Stimulated activated CD8-positive, alpha-beta memory T cell treated with anti-CD3 and anti-CD28 coated beads, Interleukin-7, amount 100 ng/mL, for 1 hour (primary cell): ENCODE data around the gene MRS2.
"Not testable (repeated sequence)": the region's sequence is repeated elsewhere in the genome, so short reads cannot be mapped to it uniquely, and the experiment has no call there.

Experiments used
- DNase-seq, 2 donors: peaks; one replicate each; pipeline ENCODE4 v3.0.0-alpha.2; 2020; ENCODE audit warnings: low read depth in 2 of 2

MRS2 gene

DNA sequence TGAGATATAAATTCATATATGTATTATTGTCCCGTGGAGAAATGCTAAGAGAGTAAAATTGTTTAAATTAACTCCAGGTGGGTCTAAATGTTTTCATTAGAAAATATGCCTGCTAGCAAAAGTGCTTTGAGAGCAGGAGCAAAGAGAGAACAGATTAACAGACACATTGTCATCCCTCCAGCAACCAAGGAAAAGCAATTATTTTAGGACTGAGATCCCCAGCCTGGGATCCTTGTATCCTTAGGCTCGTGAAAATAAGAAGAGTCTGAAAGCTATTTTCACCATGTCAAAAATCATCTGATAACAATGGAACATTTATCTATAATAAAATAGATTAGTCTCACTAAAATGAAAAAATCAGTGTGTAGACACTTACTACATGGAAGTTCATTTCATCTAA is 11.5 kb upstream of the MRS2 start:
- no peak for DNase-seq

DNA sequence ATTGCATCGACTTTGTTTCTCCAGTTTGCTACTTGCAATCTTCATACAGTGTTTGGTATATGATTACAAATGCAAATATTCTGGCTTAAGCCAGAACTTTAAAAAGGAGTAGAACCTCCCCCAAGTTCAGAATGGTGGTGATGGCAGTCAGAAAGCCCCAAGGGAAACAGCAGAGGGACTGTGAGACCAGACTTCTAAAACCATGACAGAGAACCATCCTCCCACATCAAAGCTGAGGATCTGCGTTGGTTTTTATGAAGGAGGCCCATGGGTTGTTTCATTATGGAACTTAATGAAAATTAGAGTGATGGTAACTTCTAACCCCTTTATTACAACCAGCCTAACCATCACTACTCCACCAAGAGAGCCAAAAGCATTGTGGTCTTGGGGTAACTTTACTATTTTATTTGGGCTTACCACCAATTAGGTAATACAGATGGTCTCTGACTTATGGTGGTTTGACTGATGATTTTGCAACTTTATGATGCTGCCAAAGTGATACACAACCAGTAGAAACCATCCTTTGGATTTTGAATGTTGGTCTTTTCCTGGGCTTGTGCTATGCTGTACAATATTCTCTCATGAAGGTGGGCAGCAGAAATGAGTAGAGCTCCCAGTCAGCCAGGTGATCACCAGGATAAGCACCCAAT is 10.9 kb upstream of the MRS2 start:
- DNase-seq, result no peak

DNA sequence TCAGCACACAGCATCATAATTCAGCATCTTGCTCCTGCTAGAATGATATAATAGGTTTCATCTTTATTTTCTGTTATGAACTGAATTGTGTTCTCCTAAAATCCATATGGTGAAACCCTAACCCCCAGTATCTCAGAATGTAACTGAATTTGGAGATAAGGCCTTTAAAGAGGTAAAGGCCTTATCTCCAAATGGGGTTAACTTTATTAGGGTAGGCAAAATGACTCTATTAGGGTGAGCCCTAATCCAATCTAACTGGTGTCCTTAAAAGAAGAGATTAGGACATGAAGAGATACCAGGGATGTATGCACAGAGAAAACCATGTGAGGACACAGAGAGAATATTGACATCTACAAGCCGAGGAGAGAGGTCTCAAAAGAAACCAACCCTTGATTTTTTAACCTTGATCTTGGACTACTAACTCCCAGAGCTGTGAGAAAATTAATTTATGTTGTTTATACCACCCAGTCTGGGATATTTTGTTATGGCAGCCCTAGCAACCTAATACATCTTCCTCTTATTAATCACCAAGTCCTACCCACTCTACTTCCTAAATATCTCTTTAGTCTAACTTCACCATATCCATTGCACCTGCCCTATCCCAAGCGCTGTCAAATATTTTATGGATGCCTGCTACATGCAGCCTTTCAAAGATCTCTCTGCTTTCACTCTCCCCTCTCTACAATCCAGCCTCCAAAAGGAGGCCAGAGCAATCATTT is 8.5 kb upstream of the MRS2 start:
- DNase-seq, result no peak

DNA sequence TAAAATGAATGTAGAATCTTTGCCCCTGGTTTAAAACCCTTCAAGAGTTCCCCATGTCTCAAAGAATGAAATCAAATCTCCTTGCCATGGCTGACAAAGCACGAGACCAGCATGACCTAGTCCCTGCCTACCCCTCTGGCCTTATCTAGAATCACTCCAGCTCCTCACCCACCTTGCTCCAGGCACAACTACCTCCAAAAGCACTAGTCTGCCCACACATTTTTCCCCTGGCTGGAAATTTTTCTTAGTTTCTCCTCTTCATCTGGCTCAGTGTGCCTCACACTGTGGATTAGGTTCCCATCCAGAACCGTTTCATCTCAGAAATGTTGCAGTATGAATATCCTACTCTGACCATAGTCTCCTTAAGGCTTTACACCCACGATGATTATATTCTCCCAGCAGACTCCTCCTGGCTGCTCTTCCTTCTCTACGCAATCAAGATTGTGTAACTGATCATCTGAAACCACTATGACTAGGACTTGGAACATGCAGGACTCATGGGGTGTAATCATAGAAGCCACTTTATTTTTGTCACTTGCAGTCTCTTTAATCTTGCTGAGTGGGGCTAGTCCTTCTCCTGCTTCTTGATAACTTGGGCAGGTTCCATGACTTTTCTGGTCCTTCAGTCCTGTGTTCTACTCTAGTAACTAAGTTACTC is 7.8 kb upstream of the MRS2 start:
- DNase-seq, result no peak

DNA sequence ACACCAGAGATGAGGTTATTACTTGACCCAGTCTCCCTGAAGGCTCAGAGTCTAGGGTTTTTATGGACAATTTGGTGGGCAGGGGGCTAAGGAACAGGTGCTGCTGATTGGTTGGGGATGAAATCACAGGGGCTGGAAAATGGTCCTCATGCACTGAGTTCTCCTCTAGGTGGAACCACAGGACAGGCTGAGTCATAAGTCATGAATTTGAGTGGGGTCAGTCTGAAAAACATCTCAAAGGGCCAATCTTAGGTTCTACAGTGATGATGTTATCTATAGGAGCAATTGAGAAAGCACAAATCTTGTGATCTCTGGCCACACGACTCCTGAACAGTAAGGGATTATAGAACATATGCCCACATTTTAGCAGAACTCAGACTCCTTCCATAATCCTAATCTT is 5.9 kb upstream of the MRS2 start:
- no peak for DNase-seq

DNA sequence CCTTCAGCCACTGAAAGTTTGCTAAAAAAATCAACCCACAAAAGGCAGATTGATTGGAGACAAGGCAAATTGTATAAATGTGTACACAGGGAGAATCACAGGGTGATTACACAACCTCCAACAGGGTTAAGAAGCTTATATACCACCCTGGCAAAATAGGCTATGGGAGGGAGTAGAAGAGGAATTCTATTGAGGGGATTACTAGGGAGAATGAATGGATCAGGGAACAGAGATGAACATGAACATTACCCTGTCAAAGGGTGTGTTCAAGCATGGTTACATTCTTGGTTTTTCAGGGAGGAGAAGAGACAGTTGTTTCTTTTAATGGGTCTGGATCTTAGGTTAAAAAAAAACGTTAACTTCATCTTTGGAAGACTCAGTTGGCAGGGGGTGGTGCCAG is 5.1 kb upstream of the MRS2 start:
- DNase-seq, result no peak

DNA sequence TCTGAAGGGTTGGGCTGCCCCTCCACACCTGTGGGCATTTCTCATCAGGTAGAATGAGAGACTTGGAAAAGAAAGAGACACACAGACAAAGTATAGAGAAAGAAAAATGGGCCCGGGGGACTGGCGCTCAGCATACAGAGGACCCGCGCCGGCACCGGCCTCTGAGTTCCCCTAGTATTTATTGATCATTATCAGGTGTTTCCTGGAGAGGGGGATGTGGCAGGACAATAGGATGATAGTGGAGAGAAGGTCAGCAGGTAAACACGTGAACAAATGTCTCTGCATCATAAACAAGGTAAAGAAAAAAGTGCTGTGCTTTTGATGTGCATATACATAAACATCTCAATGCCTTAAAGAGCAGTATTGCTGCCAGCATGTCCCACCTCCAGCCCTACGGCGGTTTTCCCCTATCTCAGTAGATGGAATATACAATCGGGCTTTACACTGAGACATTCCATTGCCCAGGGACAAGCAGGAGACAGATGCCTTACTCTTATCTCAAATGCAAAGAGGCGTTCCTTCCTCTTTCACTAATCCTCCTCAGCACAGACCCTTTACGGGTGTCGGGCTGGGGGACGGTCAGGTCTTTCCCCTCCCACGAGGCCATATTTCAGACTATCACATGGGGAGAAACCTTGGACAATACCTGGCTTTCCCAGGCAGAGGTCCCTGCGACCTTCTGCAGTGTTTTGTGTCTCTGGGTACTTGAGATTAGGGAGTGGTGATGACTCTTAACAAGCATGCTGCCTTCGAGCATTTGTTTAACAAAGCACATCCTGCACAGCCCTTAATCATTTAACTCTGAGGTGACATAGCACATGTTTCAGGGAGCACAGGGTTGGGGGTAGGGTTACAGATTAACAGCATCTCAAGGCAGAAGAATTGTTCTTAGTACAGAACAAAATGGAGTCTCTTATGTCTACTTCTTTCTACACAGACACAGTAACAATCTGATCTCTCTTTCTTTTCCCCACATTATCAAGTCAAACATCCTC is 2.4 kb upstream of the MRS2 start:
- not testable (repeated sequence) for DNase-seq

DNA sequence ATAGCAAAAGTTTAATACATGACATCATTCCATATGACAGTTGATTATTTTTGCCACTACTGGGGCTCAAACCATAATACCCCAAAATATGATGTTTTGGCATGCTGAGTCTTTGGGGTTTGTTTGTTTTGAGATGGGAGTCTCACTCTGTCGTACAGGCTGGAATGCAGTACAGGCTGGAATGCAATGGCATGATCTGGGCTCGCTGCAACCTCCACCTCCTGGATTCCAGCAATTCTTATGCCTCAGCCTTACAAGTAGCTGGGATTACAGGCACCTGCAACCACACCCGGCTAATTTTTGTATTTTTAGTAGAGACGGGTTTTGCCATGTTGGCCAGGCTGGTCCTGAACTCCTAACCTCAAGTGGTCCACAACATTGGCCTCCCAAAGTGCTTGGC is 1.3 kb upstream of the MRS2 start:
- DNase-seq, result no peak

DNA sequence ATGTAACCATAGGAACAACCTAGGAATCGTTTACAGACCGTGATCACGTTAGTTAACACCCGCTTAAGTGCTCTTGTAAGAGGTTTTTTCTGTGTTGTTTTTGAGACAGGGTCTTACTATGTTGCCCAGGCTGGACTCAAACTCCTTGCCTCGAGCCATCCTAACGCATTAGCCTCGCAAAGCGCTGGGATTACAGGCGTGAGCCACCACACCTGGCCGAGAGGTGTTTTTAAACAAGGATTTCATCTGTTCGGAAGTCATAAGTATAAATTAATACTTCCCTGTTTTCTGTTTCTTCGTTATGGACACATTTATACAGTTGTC is 727 bp downstream of the MRS2 start:
- no peak for DNase-seq

DNA sequence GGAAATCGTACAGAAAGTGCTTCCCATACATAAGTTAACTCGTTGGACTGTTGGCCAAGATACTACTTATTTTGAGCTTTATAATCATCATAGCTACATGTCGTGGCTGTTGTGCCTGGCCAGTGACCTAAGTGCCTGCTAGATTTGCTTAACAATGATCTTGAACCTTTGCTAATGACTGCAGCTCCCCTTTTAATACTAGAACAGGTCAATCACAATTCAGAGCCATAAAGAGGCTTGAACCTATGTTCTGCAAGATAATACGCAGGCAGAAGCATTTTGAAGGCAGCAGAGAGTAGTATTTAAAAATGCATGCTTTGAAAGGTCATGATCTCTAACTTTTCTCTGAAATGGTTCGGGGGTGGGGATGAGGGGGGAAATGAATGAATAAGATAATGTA is 2.5 kb downstream of the MRS2 start:
- no peak for DNase-seq

DNA sequence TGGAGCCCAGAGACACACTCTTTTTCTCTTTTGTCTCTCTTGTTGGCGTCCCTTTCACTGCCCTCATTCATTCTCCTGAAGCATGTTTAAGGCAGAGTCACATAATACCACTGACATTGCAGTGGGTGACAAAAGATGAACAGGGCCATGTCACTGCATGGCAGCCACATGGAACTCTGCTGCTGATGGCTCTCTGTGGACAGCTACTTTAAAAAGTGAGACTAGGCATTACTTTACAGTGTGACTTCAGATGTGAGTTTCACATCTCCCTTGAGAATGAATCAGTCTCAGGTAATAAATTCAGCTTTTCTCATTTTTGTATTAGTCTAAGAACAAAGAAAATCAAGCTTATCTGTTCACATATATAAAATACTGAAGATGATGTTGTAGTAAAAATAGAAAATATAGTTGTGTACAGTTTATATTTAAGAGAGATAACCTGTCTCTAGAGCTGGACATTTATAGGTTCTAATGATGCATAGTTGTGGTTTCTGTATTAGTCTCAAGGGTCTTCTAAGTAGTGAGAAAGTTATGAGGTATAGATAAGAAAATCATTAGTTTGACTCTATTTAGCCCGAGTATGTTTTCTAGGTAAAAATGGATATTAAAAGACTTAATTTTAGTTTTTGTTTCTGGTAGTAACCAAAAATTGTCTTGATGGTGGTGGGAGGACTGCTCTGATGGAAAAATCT is 6.1 kb downstream of the MRS2 start:
- DNase-seq, result no peak

DNA sequence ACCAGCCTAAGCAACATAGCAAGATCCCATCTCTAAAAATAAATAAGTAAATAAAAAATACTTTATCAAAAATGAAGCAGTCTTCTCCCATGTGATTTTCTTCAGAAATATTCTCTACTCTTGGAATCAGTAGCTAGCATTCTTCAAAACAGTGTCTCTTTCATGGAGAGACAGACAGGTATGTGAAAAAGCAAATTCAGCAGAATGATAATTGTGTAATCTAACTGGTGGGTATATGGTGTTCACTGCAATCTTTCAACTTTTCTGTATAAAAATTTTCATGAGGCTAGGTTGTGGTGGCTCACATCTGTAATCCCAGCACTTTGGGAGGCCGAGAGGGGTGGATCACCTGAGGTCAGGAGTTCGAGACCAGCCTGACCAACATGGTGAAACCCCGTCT is 7.9 kb downstream of the MRS2 start:
- no peak for DNase-seq

DNA sequence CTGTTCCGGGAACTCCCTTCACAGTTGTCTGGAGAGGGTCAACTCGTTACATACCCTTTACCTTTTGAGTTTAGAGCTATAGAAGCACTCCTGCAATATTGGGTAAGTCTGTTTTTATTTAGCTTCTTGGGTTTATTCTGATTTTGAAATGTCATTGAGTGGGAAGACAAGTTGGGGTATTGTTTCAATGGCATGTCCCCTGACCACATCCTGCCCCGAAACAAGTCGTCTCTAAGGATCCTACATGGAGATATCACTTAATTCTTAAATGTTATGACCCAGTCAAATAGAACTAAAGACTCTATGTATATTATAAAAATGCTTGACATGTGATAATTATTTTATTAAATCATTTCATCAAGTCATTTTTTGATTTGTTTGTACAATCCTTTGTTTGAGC is 9.6 kb downstream of the MRS2 start:
- no peak for DNase-seq

DNA sequence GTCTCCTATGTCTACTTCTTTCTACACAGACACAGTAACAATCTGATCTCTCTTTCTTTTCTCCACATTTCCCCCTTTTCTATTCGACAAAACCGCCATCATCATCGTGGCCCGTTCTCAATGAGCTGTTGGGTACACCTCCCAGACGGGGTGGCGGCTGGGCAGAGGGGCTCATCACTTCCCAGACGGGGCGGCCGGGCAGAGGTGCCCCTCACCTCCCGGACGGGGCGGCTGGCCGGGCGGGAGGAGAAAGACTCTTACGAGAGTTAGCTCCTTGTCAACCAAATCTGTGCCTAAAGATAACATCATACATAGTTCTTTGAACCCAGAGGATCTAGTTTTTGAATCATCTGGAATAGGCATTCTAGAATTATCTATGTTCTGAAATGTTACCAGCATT is 11.8 kb downstream of the MRS2 start:
- not testable (repeated sequence) for DNase-seq

DNA sequence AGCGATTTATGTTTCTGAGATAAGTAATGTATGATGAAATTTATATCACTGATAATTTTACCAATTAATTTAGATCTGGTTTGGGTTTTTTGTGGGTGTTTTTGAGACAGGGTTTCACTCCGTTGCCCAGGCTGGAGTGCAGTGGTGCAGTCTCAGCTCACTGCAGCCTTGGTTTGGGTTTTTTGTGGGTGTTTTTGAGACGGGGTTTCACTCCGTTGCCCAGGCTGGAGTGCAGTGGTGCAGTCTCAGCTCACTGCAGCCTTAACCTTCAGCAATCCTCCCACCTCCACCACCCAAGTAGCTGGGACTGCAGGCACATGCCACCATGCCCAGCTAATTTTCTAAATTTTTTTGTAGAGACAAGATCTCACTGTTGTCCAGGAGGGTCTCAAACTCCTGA is 13.0 kb downstream of the MRS2 start:
- no peak for DNase-seq

DNA sequence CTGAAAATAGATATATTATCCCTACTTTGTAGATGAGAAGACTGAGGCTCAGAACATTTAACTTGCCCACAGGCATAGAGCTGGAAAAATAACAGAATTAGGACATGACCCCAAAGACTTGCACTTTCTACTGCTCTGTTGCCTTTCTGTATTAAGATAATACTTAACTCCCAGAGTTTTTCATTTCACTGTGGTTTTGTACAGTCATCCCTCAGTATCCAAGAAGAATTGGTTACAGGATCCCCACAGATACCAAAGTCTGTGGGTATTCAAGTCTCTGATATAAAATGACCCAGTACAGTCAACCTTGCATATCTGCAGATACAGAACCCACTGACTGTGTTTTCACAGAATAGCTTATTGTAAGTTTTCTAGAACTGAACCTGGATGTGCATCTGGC is 16.8 kb downstream of the MRS2 start:
- no peak for DNase-seq

DNA sequence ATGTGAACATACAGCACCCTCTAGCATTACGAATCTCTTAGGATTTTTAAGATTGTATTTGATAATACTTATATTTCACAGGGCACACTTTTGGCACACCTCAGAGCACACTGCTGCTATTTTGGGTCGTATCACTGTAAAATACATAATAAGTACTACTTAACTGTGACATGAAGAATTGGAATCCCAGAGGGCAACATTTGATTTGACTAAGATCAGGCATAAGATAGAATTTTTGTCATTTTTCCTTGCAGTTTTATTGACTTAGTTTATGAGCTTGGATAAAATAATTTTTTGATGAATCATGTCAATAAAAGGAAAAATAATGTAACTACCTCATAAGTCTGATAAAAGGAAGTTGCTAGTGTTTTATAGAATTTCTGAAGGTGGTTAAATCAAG is 22.4 kb downstream of the MRS2 start:
- DNase-seq, result no peak

DNA sequence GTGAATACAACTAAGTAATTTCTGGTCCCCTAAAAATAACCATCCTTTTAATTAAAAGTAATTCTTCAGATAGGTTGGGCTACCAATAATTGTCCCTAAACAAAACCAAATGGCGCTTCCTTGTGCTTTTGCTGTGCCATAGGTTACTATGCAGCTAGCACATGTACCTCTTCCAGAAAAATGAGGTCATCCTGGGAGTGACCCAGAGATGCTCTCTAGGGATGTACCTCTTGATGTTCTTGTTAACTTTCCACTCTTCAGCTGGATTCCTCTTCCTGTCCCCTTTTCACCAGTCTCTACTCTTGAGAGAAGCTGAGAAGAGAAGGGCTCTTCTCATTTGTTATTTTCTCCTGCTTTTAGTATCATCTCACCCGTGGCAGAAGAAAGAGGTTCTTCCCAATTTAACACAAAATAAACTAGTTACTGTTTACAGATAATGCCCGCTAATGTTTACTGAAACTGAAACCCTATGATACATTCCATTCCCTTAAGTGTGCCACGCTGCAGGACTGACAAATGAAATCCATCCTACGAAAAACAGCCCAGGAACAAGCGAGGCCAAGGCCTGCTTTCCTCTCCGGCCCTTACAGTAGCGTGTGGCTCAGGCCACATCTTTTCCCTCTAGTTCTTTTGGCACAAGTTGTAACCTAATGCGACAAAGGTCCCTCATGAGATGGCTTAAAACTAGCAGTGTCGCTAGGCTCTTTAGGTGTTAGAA is 24.2 kb downstream of the MRS2 start:
- DNase-seq, result no peak

DNA sequence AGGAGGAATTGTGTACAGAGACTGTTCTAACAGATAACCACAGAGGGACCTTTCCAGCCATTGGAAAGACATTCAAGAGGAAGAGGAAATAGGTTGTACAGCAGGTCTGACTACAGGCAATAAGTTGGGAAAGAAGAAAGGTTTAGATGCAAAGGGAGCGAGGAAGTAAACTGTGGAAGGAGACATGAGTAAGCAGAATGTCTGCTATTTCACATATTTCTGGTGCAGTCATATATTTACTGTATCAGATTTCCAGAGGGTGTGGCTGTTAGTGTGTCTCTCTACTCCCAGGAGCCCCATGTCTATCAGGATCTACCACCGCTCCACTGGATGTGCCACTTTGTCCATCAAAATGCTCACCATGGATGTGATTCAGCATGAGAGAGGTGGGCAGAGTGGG is 25.9 kb downstream of the MRS2 start:
- no peak for DNase-seq

DNA sequence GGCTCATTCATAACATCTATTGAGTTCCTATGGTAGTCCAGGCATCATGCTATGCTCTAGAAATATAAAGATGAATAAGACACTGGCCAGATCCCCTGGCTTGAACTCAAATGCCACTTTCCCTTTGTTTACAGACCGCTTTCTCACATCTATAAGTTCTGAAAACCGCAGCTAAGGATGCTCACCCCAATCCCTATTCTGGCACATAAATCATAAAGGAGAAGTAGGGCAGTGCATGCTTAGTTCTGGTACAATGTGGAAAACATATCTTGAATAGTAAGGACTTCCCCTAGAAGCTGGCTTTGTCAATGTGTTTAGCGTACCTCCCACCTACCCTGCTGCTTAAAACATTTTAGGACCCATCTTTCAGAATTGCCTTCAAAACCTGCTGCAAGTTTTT is 26.4 kb downstream of the MRS2 start:
- no peak for DNase-seq

DNA sequence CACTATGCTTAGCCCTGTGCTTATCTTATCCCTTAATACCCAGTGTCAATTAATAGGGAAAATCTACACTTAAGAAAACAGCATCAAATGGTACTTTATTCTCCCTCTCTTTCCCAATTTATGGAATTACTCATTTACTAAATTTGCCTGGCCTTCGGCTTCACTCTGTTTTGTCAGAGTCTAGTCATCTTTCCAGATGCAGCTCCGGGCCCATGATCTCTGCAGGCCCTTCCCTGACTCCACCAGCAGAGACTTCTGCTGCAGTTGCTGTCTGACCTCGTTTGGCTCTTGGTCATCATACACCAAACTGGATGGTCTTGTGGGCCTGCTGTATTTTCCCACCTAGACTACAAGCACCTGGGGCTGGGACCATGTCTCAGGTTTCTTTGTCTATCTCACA is 27.4 kb downstream of the MRS2 start:
- DNase-seq, result no peak
